Stimulated activated CD4-positive, alpha-beta T cell treated with anti-CD3 and anti-CD28 coated beads, TNF-alpha, amount 100 ng/mL, for 4 hours (primary cell): ENCODE data around the gene LGMN.
A peak's percentile ranks its signal among the peaks of the same experiment; 100 is the strongest.

ENCODE experiments used
- DNase-seq, 3 experiments: peaks; one replicate each; pipeline ENCODE4 v3.0.0-alpha.2; 2020; ENCODE audit warnings: low read depth in 3 of 3

The LGMN gene

GRCh38 chr14:92728759-92729364, 19.6 kb downstream of the LGMN start:
- DNase-seq: no peak

- DNase-seq: no peak
Observed at GRCh38 chr14:92726933-92727262, 21.5 kb downstream of the LGMN start.

GRCh38 chr14:92726135-92726932, 22.1 kb downstream of the LGMN start:
- no peak for DNase-seq

- no peak for DNase-seq
Observed at GRCh38 chr14:92724516-92725340, 23.7 kb downstream of the LGMN start.

- DNase-seq: no peak
Observed at GRCh38 chr14:92719890-92720323, 28.5 kb downstream of the LGMN start.

GRCh38 chr14:92719421-92719820, 29.0 kb downstream of the LGMN start:
- DNase-seq: no peak

- DNase-seq: no peak
Observed at GRCh38 chr14:92718664-92719063, 29.8 kb downstream of the LGMN start.

GRCh38 chr14:92717571-92718042, 30.8 kb downstream of the LGMN start:
- DNase-seq: no peak

- DNase-seq: no peak
Observed at GRCh38 chr14:92716131-92716530, 32.3 kb downstream of the LGMN start.

- peak; percentile 60 to 75 (median 69) for DNase-seq
Observed at GRCh38 chr14:92714739-92715307, 33.6 kb downstream of the LGMN start.

GRCh38 chr14:92712654-92713051, 35.8 kb downstream of the LGMN start:
- DNase-seq: no peak

GRCh38 chr14:92711976-92712653, 36.3 kb downstream of the LGMN start:
- DNase-seq: no peak

GRCh38 chr14:92710001-92710341, 38.5 kb downstream of the LGMN start:
- DNase-seq: no peak

- no peak for DNase-seq
Observed at GRCh38 chr14:92709340-92710000, 39.0 kb downstream of the LGMN start.

- no peak for DNase-seq
Observed at GRCh38 chr14:92706386-92706785, 42.0 kb downstream of the LGMN start.

GRCh38 chr14:92704821-92705220, 43.6 kb downstream of the LGMN start:
- no peak for DNase-seq

- no peak for DNase-seq
Observed at GRCh38 chr14:92704036-92704804, 44.2 kb downstream of the LGMN start.

- no peak for DNase-seq
Observed at GRCh38 chr14:92703516-92703915, 44.9 kb downstream of the LGMN start.

GRCh38 chr14:92702441-92702918, 45.9 kb downstream of the LGMN start:
- no peak for DNase-seq

GRCh38 chr14:92701826-92702225, 46.6 kb downstream of the LGMN start:
- no peak for DNase-seq
